Measurements from ENCODE around the gene CEP63.

Gene CEP63

DNA sequence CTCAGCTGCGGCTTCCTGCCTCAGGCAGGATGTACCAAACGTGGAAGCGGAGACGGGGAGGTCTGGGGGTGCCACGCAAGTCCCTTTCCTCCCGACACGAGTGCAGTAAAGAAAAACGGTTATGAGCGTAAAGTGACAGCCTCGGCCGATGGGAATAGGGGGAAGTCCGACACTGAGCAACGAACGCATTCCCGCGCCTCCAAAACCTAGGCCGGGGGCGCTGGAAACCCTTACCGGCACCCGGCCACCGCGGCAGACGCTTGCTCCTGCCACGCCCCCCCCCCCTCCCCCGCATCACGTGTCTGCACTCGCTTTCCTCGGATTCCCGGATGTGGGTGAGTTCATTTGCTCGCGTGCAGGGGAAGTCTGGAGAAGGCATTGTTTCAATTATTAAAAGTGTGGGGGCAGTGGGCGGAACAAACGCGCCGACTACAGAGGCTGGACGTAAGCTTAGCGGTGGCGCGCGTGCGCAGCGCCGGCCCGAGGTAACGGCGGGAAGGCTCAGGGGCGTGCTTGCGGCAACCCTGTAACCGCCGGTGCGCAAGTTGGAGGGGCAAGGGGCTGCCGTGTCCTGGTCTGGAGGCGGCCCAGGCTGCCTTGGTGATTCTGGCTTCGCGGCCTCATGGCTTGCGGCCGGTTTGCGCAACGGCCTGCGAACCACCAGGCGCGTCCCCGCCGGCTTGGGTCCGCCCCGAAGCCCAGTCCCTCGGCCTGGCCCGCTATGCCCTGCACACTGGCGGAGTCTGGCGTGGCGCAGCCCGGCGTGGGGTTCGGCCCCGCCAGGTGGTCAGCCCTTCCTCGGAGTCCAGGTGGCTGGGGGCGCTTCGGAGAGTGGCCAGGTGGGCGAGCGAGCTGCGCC, at the start of gene CEP63, which contains the start of gene ANAPC13:
CEP63 (plus strand) TSS at position 340 of the 859 bp plus-strand sequence. CDS start 9,264 bp downstream, outside the sequence.
ANAPC13 (minus strand) TSS at position 268 of the 859 bp plus-strand sequence. CDS start 3,081 bp downstream, outside the sequence.
- peak; percentile 90 for DNase-seq (ENCODE audit: low spot score)

DNA sequence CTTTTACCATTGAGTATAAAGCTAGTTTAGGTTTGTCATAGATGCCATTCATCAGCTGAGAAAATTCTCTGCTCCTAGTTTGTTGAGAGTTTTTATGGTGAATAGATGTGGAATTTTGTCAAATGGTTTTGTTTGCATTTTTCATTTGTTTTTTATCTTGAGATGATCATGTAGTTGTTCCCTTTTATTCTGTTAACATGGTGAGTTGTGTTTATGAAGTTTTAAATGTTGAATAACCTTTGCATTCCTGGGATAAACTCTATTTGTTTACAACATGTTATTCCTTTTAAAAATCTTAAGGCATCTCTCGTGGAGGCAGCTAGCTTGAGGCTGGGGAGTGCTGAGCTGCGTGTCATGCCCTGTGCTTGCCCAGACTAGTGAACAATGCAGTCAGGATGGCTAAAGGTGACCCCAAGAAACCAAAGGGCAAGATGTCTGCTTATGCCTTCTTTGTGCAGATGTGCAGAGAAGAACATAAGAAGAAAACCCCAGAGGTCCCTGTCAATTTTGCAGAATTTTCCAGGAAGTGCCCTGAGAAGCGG, 48.6 kb upstream of the CEP63 start:
- DNase-seq (ENCODE audit: low spot score), result no peak

DNA sequence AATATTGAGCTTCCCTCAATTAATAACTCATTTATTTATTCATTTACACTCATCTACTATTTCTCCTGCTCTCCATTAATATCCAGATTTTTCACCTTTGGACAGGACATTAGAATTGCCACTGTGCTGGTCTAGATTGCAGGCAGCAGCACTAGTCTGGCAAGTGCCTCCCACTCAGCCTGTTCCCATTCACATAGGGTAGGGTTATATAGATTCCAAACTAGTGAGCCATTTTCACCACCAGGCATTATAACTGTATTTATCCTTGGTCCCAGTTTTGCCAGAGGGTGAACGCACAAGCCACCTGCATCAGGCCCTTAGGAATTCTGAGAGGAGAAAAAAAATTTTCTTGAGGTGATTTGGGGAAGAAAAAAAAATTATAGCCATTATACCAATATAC, 44.5 kb upstream of the CEP63 start:
- no peak for DNase-seq (ENCODE audit: low spot score)

DNA sequence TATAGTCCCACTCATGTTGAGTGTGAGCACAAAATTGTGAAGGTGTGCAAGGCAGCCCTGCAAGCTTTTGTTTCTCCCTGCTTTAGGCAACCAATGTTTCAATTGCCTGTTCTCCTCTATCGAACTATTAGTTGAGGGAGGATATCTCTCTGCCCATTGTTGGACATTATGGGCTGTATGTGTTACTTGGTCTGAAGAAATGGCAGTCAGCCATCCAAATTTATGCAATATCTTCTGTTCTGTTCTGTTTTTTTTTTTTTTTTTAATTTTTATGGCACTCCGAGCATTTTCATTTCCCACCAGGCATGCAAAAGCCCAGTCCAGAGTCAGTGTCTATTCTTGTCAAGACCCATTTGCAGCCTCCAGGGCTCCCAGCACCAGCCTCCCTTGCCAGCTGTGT, 44.0 kb upstream of the CEP63 start:
- no peak for DNase-seq (ENCODE audit: low spot score)

DNA sequence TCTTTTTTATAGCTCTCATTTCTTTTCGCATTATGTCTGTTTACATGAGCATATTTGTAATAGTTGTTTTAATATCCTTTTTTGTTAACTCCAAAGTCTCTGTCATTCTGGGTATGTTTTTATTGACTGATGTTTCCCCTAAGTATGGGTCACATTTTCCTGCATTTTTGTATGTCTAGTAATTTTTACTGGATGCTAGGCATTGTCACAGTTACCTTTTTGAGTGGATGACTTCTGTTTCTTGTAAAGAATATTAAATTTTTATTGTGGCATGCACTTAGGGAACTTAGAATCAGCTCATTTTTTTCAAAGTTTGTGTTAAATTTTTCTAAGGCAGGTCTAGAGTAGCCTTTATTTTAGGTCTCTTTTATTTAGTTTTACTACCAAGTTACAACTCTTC, 40.8 kb upstream of the CEP63 start:
- no peak for DNase-seq (ENCODE audit: low spot score)

DNA sequence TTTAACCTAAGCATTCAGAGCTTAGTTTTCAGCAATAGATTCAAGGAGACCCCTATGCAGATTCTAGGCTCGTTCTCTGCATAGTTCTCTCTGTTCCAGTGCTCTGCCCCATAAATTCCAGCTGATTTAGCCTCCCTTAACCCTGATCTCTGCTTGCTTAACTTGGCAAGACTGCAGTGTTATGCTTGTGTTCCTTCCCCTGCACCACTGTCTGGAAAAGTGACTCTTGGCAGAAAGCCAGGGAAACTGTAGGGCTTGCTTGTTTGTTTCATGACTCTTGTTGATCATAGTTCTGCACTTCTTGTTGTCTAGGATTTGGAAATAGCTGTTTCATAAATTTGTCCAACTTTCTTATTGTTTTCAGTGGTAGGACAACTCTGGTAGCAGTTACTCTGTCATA, 40.2 kb upstream of the CEP63 start:
- no peak for DNase-seq (ENCODE audit: low spot score)

DNA sequence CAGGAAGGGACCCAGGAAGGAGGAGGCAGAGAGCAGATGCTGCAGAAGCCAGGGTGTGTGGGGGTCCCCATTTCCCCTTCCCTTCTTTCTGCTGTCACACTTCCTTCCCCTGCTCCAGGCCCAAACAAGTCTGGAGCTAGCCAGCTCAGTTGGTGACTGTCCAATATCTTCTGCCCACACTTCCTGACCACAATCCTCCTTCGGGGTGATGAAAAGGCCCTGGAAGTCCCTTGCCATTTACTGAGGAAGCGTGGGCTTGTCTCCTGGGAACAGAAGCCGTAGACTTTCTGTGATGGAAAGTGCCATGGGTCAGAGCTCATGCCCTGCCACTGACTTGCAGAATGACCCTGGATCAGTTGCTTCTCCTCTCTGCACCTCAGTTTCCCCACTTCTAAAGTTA, 39.1 kb upstream of the CEP63 start:
- DNase-seq (ENCODE audit: low spot score), result no peak

DNA sequence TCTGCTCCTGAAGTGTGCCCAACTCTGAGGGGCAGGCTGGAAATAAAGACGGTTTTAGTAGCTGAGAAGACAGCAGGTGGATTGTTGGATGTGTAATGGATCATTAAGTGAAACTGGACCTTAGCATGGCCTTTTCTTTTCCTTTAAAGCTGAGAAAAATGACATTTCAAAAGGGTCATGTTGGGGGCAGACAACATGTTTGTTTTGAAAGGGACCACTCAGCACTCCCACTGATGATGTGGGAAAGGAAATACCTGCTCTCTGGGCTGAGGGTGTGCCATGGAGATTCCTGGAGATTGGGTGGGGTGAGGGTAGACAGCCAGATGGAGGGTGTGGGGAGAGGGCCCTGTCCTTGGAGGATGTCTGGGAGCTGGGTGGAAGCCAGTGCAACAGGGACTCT, 38.5 kb upstream of the CEP63 start:
- no peak for DNase-seq (ENCODE audit: low spot score)

DNA sequence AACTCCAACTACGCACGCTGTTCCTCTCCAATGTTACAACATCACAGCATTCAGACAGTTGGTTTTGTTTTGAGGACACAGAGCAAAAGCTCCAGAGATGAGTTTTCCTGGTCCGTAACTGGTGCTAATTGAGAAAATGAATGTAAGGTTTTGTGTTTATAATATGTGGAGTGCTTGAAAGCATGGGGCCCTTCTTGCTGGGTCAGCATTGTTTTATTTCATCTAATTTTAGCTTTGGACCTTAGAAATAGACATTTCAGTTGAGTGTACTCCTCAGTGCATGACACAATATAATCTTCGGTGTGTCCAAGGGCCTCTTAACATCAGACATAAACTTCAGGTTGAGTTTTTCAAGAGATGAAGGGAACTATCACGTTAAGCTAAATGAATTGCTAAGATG, 37.2 kb upstream of the CEP63 start:
- DNase-seq (ENCODE audit: low spot score), result no peak

DNA sequence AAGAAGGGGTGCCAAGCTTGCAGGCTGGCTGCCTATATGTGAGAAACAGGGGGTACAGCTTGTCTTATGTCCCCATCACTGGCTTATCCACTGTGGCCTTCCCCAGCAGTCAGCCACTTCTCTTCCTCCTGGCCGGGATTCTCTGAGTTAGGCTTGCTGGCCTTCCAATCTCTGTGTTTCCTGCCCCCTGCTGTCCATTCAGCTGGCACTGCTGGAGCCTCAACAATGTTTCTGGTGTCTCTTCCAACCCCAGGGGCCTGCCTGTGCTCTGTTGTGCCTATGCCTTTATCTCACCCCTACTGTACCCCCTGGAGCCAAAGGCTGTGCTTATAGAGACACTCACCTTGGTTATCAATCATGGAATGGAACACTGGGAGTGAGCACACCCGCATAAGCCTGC, 36.6 kb upstream of the CEP63 start:
- peak; percentile 57 for DNase-seq (ENCODE audit: low spot score)

DNA sequence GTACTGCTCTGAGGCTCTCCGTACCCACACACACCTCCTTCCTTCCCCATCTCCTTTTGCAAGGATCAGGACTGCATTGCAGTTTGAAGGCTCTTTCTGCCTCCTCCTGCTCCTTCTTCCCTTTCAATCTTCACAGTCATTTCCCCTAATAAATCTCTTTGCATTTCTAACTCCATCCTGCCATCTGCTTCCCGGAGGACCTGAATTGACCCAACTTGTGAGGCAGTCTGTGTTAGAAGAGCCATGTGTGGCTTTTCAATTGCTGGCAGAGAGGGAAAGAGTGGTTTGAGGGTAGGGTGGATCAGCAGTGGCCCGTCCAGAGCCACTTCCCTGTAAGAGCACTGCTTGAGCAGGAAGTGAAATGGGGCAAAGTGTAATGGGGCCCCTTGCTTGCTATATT, 35.9 kb upstream of the CEP63 start:
- DNase-seq (ENCODE audit: low spot score), result no peak

DNA sequence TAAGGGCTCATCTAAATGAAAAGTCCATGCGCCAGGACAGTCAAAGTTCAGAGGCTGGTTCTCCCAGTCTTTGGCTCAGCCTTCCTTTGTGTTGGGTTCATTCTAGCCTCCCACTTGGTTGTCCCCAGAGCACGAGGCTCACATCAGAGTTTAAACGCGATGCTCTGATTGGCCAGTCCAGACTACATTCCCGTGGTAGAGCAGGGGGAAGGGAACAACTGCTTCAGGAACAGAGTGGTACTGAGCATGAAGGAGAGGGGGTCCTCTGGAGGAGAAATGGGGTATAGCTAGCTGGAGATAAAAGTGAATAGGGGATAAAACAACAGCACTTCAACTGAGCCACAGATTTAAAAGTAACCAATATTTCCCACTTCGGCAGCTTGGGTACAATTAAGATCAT, 32.2 kb upstream of the CEP63 start:
- DNase-seq (ENCODE audit: low spot score), result peak; percentile 28

DNA sequence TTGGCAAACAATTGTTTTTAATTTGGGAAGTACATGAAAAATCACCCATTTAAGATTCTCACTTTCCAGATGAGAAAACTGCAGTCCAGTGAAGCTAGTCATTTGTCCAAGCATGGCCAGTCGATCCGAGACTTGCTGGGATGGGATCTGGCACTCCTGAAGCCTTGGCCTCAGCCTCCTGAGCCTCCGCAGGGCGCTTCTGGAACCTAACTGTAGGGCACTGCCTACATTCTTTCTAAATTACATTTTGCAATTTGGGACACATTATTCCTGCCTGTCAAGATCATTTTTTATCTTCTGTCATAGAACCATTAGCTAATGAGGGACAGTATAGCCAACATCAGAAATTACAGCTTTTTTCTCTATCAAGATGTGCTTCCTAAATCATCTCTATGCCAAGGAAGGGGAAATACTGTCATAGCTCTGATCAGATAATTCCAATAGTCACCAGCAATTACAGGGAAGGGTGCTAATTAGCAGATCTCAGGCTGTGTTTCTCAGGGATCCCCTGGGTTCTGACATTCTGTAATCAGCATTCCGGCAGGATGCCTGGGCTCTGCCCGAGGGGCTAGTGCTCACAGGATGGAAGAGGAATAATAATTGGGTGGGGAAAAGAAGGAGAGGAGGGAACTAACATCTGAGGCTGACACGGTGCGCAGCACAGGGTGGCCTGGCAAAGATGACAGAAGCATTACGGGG, 28.3 kb upstream of the CEP63 start:
- DNase-seq (ENCODE audit: low spot score), result no peak

DNA sequence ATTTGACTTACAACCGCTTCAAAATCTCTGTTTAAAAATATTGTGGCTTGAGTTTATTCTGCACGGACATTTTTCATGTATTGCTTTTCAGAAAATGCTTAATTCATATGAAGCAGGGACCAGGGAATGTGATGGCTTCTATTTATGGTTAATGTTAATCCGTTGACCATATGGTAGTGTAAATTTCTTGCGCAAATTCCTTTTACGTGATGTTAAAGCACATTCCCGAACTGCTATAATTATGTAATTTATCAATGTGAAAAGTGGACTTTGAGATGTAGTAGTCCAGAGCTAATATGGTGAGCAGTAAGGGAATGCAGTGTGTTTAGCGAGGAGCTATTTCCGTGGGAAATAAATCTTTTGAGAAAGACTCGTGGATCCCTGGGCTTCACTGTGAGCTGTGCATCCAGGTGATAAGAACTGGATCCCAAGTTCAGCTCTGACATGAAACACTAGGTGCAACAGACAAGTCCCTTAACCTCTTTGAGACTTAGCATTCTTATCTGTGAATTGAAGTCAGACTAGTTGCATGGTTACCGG, 27.4 kb upstream of the CEP63 start:
- DNase-seq (ENCODE audit: low spot score), result no peak

DNA sequence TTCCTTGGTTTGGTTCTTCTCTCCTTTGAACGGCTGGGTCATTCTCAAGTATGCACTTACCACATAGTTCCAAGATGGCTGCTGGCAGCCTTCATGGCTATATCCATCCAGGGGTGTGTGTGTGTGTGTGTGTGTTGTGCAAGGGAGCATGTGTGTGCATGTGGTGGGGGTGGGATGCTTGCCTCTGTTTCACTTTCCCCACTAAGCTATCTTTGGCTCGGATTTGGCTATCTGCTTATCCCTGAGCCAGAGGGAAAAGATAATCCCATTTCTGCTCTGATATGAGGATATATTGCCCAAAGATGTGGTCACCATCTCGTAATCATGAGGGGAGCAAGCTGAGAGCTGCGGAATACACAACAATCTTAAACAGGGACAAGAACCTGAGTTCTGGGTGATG, 26.3 kb upstream of the CEP63 start:
- DNase-seq (ENCODE audit: low spot score), result no peak

DNA sequence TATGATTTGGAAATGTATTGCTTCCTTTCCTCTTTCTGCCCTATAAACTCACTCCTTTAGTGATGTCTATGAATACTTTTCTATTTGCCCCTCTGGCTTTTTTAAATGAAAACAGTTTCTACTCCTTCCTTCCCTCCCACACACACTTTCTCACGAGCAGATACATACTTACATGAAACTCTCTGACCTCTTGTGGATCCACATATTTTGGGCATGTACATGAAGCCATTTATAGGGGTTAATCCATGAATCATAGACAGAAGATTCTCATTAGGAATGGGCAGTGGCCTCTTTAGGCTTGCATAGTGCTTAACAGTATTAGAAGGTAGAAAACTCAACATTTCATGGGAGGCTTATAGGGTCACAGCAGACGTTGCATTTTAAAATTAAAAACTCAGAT, 24.9 kb upstream of the CEP63 start:
- DNase-seq (ENCODE audit: low spot score), result no peak

DNA sequence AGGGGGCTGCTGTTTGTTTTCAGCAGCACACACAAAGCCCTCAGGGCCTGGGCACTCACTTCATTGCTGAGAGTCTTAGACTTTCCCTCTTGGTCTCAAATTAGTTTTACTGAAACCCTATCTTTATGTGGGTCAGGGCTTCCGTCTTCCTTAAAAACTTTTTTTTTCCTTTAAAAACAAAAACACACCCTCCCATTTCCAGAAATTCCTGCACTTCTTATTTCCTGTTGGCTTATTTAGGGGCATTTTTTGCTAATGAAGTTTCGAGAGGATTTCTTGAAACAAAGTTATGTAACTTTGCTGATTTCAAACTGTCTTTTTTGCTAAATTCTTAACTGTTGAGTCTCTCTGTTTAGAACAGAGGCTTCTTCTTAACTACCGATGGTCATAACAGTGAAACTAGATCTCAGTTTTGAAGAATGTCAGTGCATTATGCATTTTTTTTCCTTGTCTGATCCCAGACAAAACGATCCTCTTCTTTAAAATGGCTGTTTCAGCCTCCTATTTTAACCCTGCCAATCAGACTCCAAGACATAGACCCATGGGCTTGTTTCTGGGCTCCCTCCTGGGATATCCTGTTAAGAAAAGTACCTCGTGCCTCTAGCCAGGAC, 23.4 kb upstream of the CEP63 start:
- no peak for DNase-seq (ENCODE audit: low spot score)

DNA sequence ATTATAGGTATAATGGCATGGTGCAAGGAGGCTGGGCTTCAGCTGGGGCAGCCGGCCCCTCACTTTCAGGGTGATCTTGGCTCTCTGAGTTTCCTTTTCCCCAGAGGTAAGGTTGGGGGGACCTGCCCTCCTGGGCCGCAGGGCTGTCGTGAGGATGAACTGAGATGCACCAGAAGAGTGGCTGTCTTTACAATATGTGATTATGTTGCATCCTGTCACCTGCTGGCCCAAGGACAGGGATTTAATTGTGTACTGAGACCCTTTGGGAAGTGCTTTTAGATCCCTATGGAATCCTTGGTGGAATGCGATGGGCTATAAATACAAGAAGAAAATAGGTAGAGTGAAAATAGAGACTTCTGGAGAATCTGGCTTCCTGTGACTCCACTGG, 22.2 kb upstream of the CEP63 start:
- DNase-seq (ENCODE audit: low spot score), result no peak

DNA sequence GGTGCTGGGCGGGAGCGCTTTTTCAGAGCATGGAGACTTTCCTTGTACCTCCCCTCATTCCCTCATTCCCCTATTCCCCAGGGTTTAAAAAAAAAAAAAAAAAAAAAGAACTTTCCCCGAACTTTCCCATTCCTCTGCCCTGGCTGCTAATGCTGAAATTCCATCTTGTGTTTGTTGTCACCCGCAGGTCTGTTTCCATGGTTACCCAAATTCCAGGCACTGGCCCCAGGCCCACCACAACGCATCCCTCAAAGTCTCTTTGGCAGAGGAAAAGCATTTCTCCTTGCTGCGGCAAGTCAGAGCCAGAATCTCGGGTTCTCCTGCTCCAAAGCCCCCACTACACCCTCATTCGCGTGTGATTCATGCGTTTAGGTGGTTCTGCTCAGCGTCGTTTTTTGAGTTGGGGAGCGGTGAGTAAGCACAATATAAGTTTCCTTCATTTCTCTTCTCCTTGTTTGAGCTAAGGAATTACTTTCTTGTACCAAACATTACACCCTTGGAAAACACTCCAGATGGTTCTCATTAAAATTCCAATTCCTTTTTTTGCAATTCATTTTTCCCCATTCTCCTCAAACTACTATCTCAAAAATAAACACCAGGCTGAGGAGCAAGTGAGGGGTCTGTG, 21.7 kb upstream of the CEP63 start:
- no peak for DNase-seq (ENCODE audit: low spot score)

DNA sequence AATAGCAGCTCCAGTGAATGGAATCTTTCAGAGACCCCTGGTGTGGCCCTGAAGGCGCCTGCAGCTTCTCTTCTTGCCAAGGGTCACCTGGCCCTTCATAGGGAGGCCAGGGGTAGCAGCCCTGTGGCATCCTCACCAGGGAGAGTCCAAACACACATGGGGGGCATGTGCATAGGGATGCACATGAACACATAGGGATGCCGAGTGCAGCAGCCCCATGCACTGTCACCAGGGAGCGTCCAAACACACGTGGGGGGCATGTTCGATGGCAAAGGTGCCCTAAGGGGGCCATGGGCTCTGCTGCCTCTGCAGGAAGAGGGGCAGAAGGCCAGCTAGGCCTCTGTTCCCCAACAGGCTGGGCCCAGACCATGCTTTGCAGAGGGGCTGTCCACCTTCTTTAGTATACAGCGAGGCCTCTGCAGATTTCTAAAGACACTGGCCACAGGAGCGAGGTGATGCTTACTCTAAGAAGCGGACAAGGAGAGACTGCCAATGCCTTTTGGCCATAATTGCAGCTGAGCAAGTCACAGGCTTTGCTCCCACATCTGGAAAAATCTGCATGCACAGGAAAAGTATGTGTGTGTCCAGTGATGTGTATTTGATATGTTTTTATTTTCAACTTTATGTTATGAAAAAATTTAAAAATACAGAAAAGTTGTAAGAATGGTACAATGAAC, 21.0 kb upstream of the CEP63 start:
- DNase-seq (ENCODE audit: low spot score), result no peak

DNA sequence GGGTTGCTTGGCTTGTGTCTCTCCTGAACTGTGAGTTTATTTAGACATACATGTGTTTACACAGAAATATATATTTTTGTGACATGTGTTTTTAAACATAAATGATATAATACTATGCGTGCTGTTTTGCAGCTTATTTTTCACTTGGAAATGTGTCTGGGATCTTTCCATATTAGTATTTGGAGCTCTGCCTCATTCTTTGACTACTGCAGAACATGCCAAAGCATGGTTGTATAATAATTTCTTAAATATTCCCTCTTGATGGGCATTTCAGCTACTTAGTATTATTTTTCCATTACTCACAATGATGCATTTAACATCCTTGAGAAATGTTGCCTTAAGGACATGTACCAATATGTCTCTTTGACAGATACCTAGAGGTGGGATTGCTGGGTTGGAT, 19.5 kb upstream of the CEP63 start:
- DNase-seq (ENCODE audit: low spot score), result no peak
